Astrocyte (in vitro differentiated cells and primary cell): Measurements from ENCODE around the gene FNDC8. TPM values are rescaled to one million over a fixed set of nuclear protein-coding genes. Genes with fewer than 3 reads are reported as not detected.

Experiments
- DNase-seq: peaks from one replicate; pipeline ENCODE4 v3.0.0-alpha.2; 2010; ENCODE audit warnings: low read depth
- FAIRE-seq: peaks from 2 replicates; lab custom pipeline; 2011; peaks lifted over from hg19 to GRCh38; lab: Jason Lieb, UNC
- H2AFZ ChIP-seq: 2 replicates; pipeline ENCODE4 v1.6.0; 2012; ENCODE audit warnings: low read depth, low read length, inconsistent platforms
- H3K27ac ChIP-seq: 2 replicates; pipeline ENCODE4 v1.5.1; 2011; ENCODE audit warnings: low read depth, low read length, inconsistent platforms
- H3K27me3 ChIP-seq: 2 replicates; pipeline ENCODE4 v1.6.0; 2011; ENCODE audit warnings: low read length, inconsistent platforms; ENCODE audit not compliant: insufficient read depth
- H3K36me3 ChIP-seq: 2 replicates; pipeline ENCODE4 v1.5.1; 2011; ENCODE audit warnings: low read length, inconsistent platforms; ENCODE audit not compliant: insufficient read depth
- H3K4me1 ChIP-seq: 2 replicates; pipeline ENCODE4 v1.5.1; 2011; ENCODE audit warnings: low read length, inconsistent platforms; ENCODE audit not compliant: insufficient read depth
- H3K4me2 ChIP-seq: 2 replicates; pipeline ENCODE4 v1.6.0; 2012; ENCODE audit warnings: low read length, inconsistent platforms
- H3K4me3 ChIP-seq: 2 replicates; pipeline ENCODE4 v1.5.1; 2011; ENCODE audit warnings: low read depth, mild to moderate bottlenecking, low read length, inconsistent platforms; ENCODE audit not compliant: insufficient read depth
- H3K79me2 ChIP-seq: 2 replicates; pipeline ENCODE4 v1.6.0; 2012; ENCODE audit warnings: mild to moderate bottlenecking, low read length, inconsistent platforms; ENCODE audit not compliant: insufficient read depth
- H3K9ac ChIP-seq: 2 replicates; pipeline ENCODE4 v1.6.0; 2012; ENCODE audit warnings: mild to moderate bottlenecking, low read length, inconsistent platforms
- H3K9me3 ChIP-seq: 2 replicates; pipeline ENCODE4 v1.5.1; 2012; ENCODE audit warnings: low read depth, mild to moderate bottlenecking, low read length, inconsistent platforms; ENCODE audit not compliant: insufficient read depth
- H4K20me1 ChIP-seq: 2 replicates; pipeline ENCODE4 v1.6.0; 2012; ENCODE audit warnings: low read length, inconsistent platforms; ENCODE audit not compliant: insufficient read depth
- H3K27ac Mint-ChIP-seq: one replicate; pipeline ENCODE4 v1.8.0; 2021; ENCODE audit warnings: mild to moderate bottlenecking, mixed read lengths; ENCODE audit not compliant: unreplicated experiment
- H3K27me3 Mint-ChIP-seq: one replicate; pipeline ENCODE4 v1.8.0; 2021; ENCODE audit warnings: low read depth, mixed read lengths; ENCODE audit not compliant: unreplicated experiment
- H3K36me3 Mint-ChIP-seq: one replicate; pipeline ENCODE4 v1.8.0; 2021; ENCODE audit warnings: low read depth, mixed read lengths; ENCODE audit not compliant: unreplicated experiment
- H3K4me1 Mint-ChIP-seq: one replicate; pipeline ENCODE4 v1.8.0; 2021; ENCODE audit warnings: low read depth, mixed read lengths; ENCODE audit not compliant: unreplicated experiment
- H3K4me3 Mint-ChIP-seq: one replicate; pipeline ENCODE4 v1.8.0; 2021; ENCODE audit warnings: mild to moderate bottlenecking, moderate library complexity, mixed read lengths; ENCODE audit not compliant: unreplicated experiment
- H3K9me3 Mint-ChIP-seq: one replicate; pipeline ENCODE4 v1.8.0; 2021; ENCODE audit warnings: mild to moderate bottlenecking, mixed read lengths; ENCODE audit not compliant: unreplicated experiment
- EZH2 ChIP-seq: IDR thresholded peaks from 2 replicates; pipeline ENCODE4 v1.6.1; 2012; ENCODE audit warnings: mild to moderate bottlenecking, low read length, inconsistent platforms; ENCODE audit not compliant: insufficient read depth
- total RNA-seq: library from RNA; stranded (reverse); gene quantifications from 2 replicates; pipeline ENCODE4 v1.2.1, GENCODE V29; 2021
- TF ChIP-seq, protein P1 (sequence below): IDR thresholded peaks from 2 replicates; pipeline ENCODE4 v1.5.1; 2011; ENCODE audit warnings: low read depth, mild to moderate bottlenecking, inconsistent platforms, low read length, moderate library complexity; ENCODE audit not compliant: insufficient read depth

FNDC8 gene
- total RNA-seq, 1 donor from 2014 or later, result not detected

DNA sequence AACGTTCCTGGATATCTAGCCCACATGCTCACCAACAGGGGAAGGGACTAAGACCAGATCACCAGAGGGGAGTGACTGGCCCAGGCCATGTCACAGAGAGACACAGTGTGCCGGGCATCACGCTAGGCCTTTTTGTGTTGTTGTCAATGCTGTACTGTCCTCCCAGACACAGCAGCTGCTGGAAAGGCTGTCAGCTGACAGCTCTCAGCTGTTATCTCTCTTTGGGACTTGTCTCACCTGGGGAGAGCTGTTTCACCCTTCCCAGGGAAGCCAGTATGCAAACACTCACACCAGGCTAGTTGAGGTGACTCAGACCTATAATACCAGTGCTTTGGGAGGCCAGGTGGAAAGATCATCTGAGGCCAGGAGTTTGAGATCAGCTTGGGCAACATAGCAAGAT lies 45.6 kb downstream of the FNDC8 start:
- no peak overlapping the region for H3K4me2 ChIP-seq
- no peak overlapping the region for H3K4me3 ChIP-seq
- peaks cover 2% of the 10 kb centered on the region for H3K4me1 Mint-ChIP-seq
- H3K9me3 ChIP-seq, result no peaks in the 10 kb centered on the region
- DNase-seq (no peak), FAIRE-seq (no peak)
- H3K9ac ChIP-seq, result no peak overlapping the region
- H4K20me1 ChIP-seq, result no peaks in the 10 kb centered on the region
- H2AFZ ChIP-seq, result no peak overlapping the region
- no peaks in the 10 kb centered on the region for H3K36me3 ChIP-seq
- H3K4me3 Mint-ChIP-seq, result no peak overlapping the region
- peaks cover 2% of the 10 kb centered on the region for H3K27me3 ChIP-seq
- H3K27me3 Mint-ChIP-seq, result peaks cover 15% of the 10 kb centered on the region
- H3K79me2 ChIP-seq, result no peaks in the 10 kb centered on the region
- TF ChIP-seq, protein P1, sequence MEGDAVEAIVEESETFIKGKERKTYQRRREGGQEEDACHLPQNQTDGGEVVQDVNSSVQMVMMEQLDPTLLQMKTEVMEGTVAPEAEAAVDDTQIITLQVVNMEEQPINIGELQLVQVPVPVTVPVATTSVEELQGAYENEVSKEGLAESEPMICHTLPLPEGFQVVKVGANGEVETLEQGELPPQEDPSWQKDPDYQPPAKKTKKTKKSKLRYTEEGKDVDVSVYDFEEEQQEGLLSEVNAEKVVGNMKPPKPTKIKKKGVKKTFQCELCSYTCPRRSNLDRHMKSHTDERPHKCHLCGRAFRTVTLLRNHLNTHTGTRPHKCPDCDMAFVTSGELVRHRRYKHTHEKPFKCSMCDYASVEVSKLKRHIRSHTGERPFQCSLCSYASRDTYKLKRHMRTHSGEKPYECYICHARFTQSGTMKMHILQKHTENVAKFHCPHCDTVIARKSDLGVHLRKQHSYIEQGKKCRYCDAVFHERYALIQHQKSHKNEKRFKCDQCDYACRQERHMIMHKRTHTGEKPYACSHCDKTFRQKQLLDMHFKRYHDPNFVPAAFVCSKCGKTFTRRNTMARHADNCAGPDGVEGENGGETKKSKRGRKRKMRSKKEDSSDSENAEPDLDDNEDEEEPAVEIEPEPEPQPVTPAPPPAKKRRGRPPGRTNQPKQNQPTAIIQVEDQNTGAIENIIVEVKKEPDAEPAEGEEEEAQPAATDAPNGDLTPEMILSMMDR, result no peak
- no peak for TF ChIP-seq EZH2
- H3K9me3 Mint-ChIP-seq, result no peaks in the 10 kb centered on the region
- no peaks in the 10 kb centered on the region for H3K4me1 ChIP-seq
- no peaks in the 10 kb centered on the region for H3K36me3 Mint-ChIP-seq
- H3K27ac ChIP-seq, result no peak overlapping the region
- H3K27ac Mint-ChIP-seq, result no peak overlapping the region

DNA sequence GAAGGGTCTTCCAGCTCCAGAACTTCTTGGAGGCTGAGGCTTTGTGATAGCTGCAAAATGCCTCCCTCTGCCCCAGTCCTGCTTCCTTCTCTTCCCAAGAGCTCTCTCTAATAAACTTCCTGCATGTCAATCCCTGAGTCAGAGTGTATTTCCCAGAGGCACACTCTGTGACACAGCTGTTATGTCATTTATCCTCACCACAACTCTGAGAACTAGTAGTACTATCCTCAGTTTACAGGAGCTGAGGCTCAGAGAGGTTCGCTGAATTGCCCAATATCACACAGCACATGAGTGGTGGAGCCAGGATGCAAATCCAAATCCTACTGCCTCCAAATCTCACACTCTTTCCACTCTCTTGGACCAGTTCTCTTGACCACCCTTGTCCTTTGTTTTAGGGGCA lies 46.3 kb downstream of the FNDC8 start:
- no peak overlapping the region for H3K27ac ChIP-seq
- no peaks in the 10 kb centered on the region for H3K4me1 ChIP-seq
- no peaks in the 10 kb centered on the region for H3K36me3 Mint-ChIP-seq
- no peak overlapping the region for H3K4me2 ChIP-seq
- H4K20me1 ChIP-seq, result no peaks in the 10 kb centered on the region
- H2AFZ ChIP-seq, result no peak overlapping the region
- no peaks in the 10 kb centered on the region for H3K9me3 ChIP-seq
- H3K27ac Mint-ChIP-seq, result no peak overlapping the region
- H3K4me3 Mint-ChIP-seq, result no peak overlapping the region
- no peak for FAIRE-seq
- peaks cover 2% of the 10 kb centered on the region for H3K27me3 ChIP-seq
- no peak overlapping the region for H3K4me3 ChIP-seq
- no peaks in the 10 kb centered on the region for H3K9me3 Mint-ChIP-seq
- TF ChIP-seq, protein P1, result no peak
- TF ChIP-seq EZH2, result no peak
- H3K36me3 ChIP-seq, result no peaks in the 10 kb centered on the region
- no peak overlapping the region for H3K9ac ChIP-seq
- no peak for DNase-seq
- peaks cover 15% of the 10 kb centered on the region for H3K27me3 Mint-ChIP-seq
- peaks cover 2% of the 10 kb centered on the region for H3K4me1 Mint-ChIP-seq
- H3K79me2 ChIP-seq, result no peaks in the 10 kb centered on the region

- Histone ChIP-seq H3K36me3 (no peaks in the 10 kb centered on the region), H3K79me2 (no peaks in the 10 kb centered on the region), H3K27me3 (peaks cover 2% of the 10 kb centered on the region), H3K9me3 (no peaks in the 10 kb centered on the region), H3K4me3 (no peak overlapping the region), H4K20me1 (no peaks in the 10 kb centered on the region), H3K27ac (no peak overlapping the region), H3K4me1 (no peaks in the 10 kb centered on the region), H2AFZ (no peak overlapping the region), H3K4me2 (no peak overlapping the region), H3K9ac (no peak overlapping the region)
- H3K27ac Mint-ChIP-seq, result no peak overlapping the region
- DNase-seq (no peak), FAIRE-seq (no peak)
- H3K36me3 Mint-ChIP-seq, result no peaks in the 10 kb centered on the region
- H3K4me1 Mint-ChIP-seq, result peaks cover 2% of the 10 kb centered on the region
- TF ChIP-seq, protein P1, result no peak
- no peak for TF ChIP-seq EZH2
- peaks cover 13% of the 10 kb centered on the region for H3K27me3 Mint-ChIP-seq
- H3K9me3 Mint-ChIP-seq, result no peaks in the 10 kb centered on the region
- H3K4me3 Mint-ChIP-seq, result no peak overlapping the region
Observed at GRCh38 chr17:35169835-35170363, 48.5 kb downstream of the FNDC8 start.
